ENCODE results near the gene MYO7B.

The MYO7B gene

GRCh38 chr2:127586746-127587295 lies 51.3 kb downstream of the MYO7B start:
- no peak for DNase-seq (ENCODE audit: low read depth, low spot score)

GRCh38 chr2:127588241-127588640 lies 52.8 kb downstream of the MYO7B start:
- no peak for DNase-seq (ENCODE audit: low read depth, low spot score)

- DNase-seq (ENCODE audit: low read depth, low spot score), result no peak
Measured at GRCh38 chr2:127589358-127589757, 53.9 kb downstream of the MYO7B start.

- DNase-seq (ENCODE audit: low read depth, low spot score), result no peak
Measured at GRCh38 chr2:127589841-127590240, 54.4 kb downstream of the MYO7B start.

GRCh38 chr2:127590386-127591190 lies 55.1 kb downstream of the MYO7B start:
- no peak for DNase-seq (ENCODE audit: low read depth, low spot score)

- peak; percentile 73 for DNase-seq (ENCODE audit: low read depth, low spot score)
Measured at GRCh38 chr2:127591221-127591923, 55.9 kb downstream of the MYO7B start.

GRCh38 chr2:127592761-127593227 lies 57.3 kb downstream of the MYO7B start:
- DNase-seq (ENCODE audit: low read depth, low spot score), result no peak

- DNase-seq (ENCODE audit: low read depth, low spot score), result no peak
Measured at GRCh38 chr2:127593228-127594115, 58.0 kb downstream of the MYO7B start.

GRCh38 chr2:127594116-127594591 lies 58.7 kb downstream of the MYO7B start:
- DNase-seq (ENCODE audit: low read depth, low spot score), result no peak

GRCh38 chr2:127596311-127597045 lies 61.0 kb downstream of the MYO7B start:
- no peak for DNase-seq (ENCODE audit: low read depth, low spot score)

GRCh38 chr2:127597046-127597983 lies 61.8 kb downstream of the MYO7B start:
- no peak for DNase-seq (ENCODE audit: low read depth, low spot score)

- peak; percentile 25 for DNase-seq (ENCODE audit: low read depth, low spot score)
Measured at GRCh38 chr2:127597984-127598380, 62.5 kb downstream of the MYO7B start.

GRCh38 chr2:127598711-127599110 lies 63.2 kb downstream of the MYO7B start:
- DNase-seq (ENCODE audit: low read depth, low spot score), result no peak

- no peak for DNase-seq (ENCODE audit: low read depth, low spot score)
Measured at GRCh38 chr2:127599211-127599610, 63.7 kb downstream of the MYO7B start.

GRCh38 chr2:127604986-127605385 lies 69.5 kb downstream of the MYO7B start:
- DNase-seq (ENCODE audit: low read depth, low spot score), result no peak

- no peak for DNase-seq (ENCODE audit: low read depth, low spot score)
Measured at GRCh38 chr2:127605691-127606263, 70.3 kb downstream of the MYO7B start.

- no peak for DNase-seq (ENCODE audit: low read depth, low spot score)
Measured at GRCh38 chr2:127606625-127607398, 71.3 kb downstream of the MYO7B start.

- DNase-seq (ENCODE audit: low read depth, low spot score), result no peak
Measured at GRCh38 chr2:127607399-127607908, 72.0 kb downstream of the MYO7B start.
